Endothelial cell (in vitro differentiated cells): Measurements from ENCODE around the gene GPR15LG. TPM values are rescaled to one million over a fixed set of nuclear protein-coding genes. Genes with fewer than 3 reads are reported as not detected.

Experiments
- DNase-seq: peaks from one replicate; pipeline ENCODE4 v3.0.0; 2021; ENCODE audit warnings: low spot score
- H3K27ac Mint-ChIP-seq: one replicate; pipeline ENCODE4 v1.8.0; 2021; ENCODE audit warnings: mixed read lengths, inconsistent platforms; ENCODE audit not compliant: unreplicated experiment
- H3K27me3 Mint-ChIP-seq: one replicate; pipeline ENCODE4 v1.8.0; 2021; ENCODE audit warnings: mild to moderate bottlenecking, moderate library complexity, mixed read lengths, inconsistent platforms; ENCODE audit not compliant: unreplicated experiment
- H3K36me3 Mint-ChIP-seq: one replicate; pipeline ENCODE4 v1.8.0; 2021; ENCODE audit warnings: mild to moderate bottlenecking, low read depth, mixed read lengths, inconsistent platforms; ENCODE audit not compliant: unreplicated experiment
- H3K4me1 Mint-ChIP-seq: one replicate; pipeline ENCODE4 v1.8.0; 2021; ENCODE audit warnings: mild to moderate bottlenecking, mixed read lengths, inconsistent platforms; ENCODE audit not compliant: unreplicated experiment
- H3K4me3 Mint-ChIP-seq: one replicate; pipeline ENCODE4 v1.8.0; 2021; ENCODE audit warnings: mild to moderate bottlenecking, mixed read lengths, inconsistent platforms; ENCODE audit not compliant: unreplicated experiment
- H3K9me3 Mint-ChIP-seq: one replicate; pipeline ENCODE4 v1.8.0; 2021; ENCODE audit warnings: mixed read lengths, inconsistent platforms; ENCODE audit not compliant: unreplicated experiment
- total RNA-seq: library from RNA; stranded (reverse); fragmentation: NEBNext Ultra II Directional; extraction: Animal tissue kit (Norgen Biotek cat#: 25700); gene quantifications from one replicate; pipeline ENCODE4 v1.2.1, GENCODE V29; 2021; ENCODE audit not compliant: unreplicated experiment
- TF ChIP-seq, protein P1 (sequence below): fragments of 200-600 bp; sonication (generic); IDR thresholded peaks from one replicate; pipeline ENCODE4 v1.5.0; 2021; ENCODE audit warnings: antibody characterized with exemption; ENCODE audit not compliant: unreplicated experiment

The GPR15LG gene
- total RNA-seq, 1 donor from 2014 or later: not detected

GRCh38 chr10:84196941-84197340 lies 23.3 kb downstream of the GPR15LG start:
- Mint-ChIP-seq H3K9me3 (no peaks in the 10 kb centered on the region), H3K27me3 (peaks cover 21% of the 10 kb centered on the region), H3K36me3 (no peaks in the 10 kb centered on the region), H3K27ac (no peak overlapping the region), H3K4me1 (no peaks in the 10 kb centered on the region), H3K4me3 (no peak overlapping the region)
- no peak for DNase-seq
- TF ChIP-seq, protein P1, sequence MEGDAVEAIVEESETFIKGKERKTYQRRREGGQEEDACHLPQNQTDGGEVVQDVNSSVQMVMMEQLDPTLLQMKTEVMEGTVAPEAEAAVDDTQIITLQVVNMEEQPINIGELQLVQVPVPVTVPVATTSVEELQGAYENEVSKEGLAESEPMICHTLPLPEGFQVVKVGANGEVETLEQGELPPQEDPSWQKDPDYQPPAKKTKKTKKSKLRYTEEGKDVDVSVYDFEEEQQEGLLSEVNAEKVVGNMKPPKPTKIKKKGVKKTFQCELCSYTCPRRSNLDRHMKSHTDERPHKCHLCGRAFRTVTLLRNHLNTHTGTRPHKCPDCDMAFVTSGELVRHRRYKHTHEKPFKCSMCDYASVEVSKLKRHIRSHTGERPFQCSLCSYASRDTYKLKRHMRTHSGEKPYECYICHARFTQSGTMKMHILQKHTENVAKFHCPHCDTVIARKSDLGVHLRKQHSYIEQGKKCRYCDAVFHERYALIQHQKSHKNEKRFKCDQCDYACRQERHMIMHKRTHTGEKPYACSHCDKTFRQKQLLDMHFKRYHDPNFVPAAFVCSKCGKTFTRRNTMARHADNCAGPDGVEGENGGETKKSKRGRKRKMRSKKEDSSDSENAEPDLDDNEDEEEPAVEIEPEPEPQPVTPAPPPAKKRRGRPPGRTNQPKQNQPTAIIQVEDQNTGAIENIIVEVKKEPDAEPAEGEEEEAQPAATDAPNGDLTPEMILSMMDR: no peak

DNA sequence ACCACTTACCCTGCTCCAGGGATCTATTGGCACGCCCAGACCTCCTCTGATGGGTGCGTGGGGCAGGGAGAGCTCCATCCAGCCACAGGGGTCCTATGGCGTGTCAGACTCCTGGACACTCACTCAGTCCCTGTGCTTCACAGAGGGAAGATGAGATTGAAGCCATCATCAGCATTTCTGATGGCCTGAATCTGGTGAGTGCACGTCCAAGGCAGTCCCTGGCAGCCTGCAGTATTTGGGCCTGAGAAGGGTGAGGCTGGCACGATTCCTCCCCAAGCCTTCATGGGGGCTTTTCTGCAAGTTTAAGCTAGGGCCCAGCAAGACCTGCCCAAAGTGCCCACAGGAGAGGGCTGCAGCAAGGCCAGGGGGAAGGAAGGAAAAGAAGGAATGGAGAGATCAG lies 24.0 kb downstream of the GPR15LG start:
- no peaks in the 10 kb centered on the region for H3K36me3 Mint-ChIP-seq
- no peak overlapping the region for H3K4me3 Mint-ChIP-seq
- no peaks in the 10 kb centered on the region for H3K9me3 Mint-ChIP-seq
- no peaks in the 10 kb centered on the region for H3K4me1 Mint-ChIP-seq
- H3K27me3 Mint-ChIP-seq: peaks cover 20% of the 10 kb centered on the region
- TF ChIP-seq, protein P1: no peak
- no peak overlapping the region for H3K27ac Mint-ChIP-seq
- no peak for DNase-seq

DNA sequence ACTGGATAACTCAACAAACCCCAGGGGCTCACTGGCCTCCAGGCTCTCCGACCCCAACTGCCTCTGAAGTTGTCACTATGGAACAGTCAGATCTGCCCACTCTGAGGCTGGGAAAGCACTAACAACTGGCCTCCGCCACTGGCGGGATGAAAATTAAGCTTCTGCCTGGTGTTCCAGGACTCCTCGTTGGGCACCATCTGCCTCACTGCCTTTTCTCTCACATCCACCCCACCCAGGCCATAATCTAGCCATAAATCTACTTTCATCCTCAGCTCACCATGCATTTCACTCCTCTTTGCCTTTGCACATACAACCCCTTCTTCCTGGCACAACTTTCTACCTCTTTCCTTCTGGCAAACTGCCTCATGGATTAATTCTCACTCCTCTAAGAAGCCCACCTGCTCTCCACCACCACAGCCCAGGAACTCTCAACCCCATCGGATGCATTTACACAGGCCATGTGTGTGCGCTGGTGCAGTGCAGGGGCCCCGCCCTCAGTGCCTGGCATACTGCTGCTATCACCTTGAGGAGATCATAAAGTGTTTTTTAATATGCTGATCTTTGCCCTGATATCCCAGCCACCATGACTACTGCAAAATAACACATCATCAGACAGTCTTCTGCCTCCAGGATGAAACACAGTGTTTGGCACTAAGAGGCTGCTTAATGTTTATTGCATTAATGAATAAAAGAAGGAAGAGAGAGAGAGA lies 24.8 kb downstream of the GPR15LG start:
- Mint-ChIP-seq H3K4me1 (no peaks in the 10 kb centered on the region), H3K27ac (no peak overlapping the region), H3K36me3 (no peaks in the 10 kb centered on the region), H3K27me3 (peaks cover 17% of the 10 kb centered on the region), H3K9me3 (no peaks in the 10 kb centered on the region), H3K4me3 (no peak overlapping the region)
- TF ChIP-seq, protein P1: no peak
- DNase-seq: no peak

- H3K9me3 Mint-ChIP-seq: no peaks in the 10 kb centered on the region
- H3K4me1 Mint-ChIP-seq: no peaks in the 10 kb centered on the region
- no peak for DNase-seq
- TF ChIP-seq, protein P1: no peak
- no peak overlapping the region for H3K4me3 Mint-ChIP-seq
- no peak overlapping the region for H3K27ac Mint-ChIP-seq
- no peaks in the 10 kb centered on the region for H3K36me3 Mint-ChIP-seq
- peaks cover 19% of the 10 kb centered on the region for H3K27me3 Mint-ChIP-seq
Observed at GRCh38 chr10:84200537-84201243, 27.1 kb downstream of the GPR15LG start.

DNA sequence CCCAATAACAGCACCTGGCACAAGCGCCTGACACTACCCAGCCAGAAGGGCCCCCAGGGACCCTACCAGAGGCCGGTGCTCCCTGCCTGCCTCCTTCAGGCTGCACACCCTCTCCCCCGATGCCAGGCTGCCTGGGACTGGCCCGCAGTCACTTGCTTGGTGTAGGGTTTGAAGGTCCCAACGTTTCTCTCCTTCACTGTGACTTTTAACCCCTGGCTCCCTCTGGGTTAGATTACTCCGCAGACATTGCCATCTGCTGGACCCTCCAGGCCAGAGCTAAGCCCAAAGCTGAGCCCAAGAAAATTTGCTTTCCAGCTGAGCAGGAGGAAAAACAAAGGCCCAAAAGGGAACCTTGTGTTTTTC lies 27.6 kb downstream of the GPR15LG start:
- no peak for DNase-seq
- Mint-ChIP-seq H3K36me3 (no peaks in the 10 kb centered on the region), H3K4me3 (no peak overlapping the region), H3K27ac (no peak overlapping the region), H3K9me3 (no peaks in the 10 kb centered on the region), H3K27me3 (peaks cover 19% of the 10 kb centered on the region), H3K4me1 (no peaks in the 10 kb centered on the region)
- TF ChIP-seq, protein P1: no peak
